WERI-Rb-1 (cell line): ENCODE results near the gene ADCY2.
A peak's percentile ranks its signal among the peaks of the same experiment; 100 is the strongest.

ENCODE experiments used
- DNase-seq: peaks from one replicate; pipeline ENCODE4 v3.0.0-alpha.2; 2020
- H3K27ac ChIP-seq: fragments of 250-450 bp; sonication (Bioruptor Pico); 2 replicates; pipeline ENCODE4 v1.5.1; 2020; ENCODE audit warnings: mild to moderate bottlenecking, moderate library complexity
- H3K27me3 ChIP-seq: fragments of 250-450 bp; sonication (Bioruptor Pico); 2 replicates; pipeline ENCODE4 v1.5.1; 2021; ENCODE audit warnings: mild to moderate bottlenecking, low read depth, moderate library complexity; ENCODE audit not compliant: insufficient read depth, severe bottlenecking
- H3K36me3 ChIP-seq: fragments of 250-450 bp; sonication (Bioruptor Pico); 2 replicates; pipeline ENCODE4 v1.5.1; 2020; ENCODE audit warnings: mild to moderate bottlenecking, moderate library complexity
- H3K4me3 ChIP-seq: 2 replicates; pipeline ENCODE4 v1.5.1; 2011; ENCODE audit warnings: low read depth, mild to moderate bottlenecking, control low read depth, low read length
- H3K9me3 ChIP-seq: fragments of 250-450 bp; sonication (Bioruptor Pico); 2 replicates; pipeline ENCODE4 v1.5.1; 2021; ENCODE audit warnings: mild to moderate bottlenecking, moderate library complexity; ENCODE audit not compliant: severe bottlenecking
- TF ChIP-seq, protein P1 (sequence below): IDR thresholded peaks from 2 replicates; pipeline ENCODE4 v1.5.1; 2011; ENCODE audit warnings: low read depth, mild to moderate bottlenecking, control low read depth, inconsistent platforms, low read length

Gene ADCY2

DNA sequence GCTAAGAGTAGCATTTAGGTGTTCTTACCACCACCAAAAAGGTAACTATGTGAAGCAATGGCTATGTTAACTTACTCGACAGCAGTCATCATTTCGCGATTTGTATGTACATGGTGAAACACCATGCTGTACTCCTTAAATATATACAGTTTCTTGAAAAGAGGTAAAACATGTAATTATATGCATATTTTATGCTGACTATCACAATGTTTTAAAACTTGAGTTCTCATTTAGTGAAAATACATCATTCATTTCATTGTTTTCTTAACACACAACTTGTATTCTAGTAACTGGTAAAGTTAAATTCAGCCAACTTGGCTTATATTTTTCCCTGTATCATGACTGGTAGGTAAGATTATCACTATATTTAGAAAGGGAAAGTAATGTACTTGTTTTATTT lies 189.9 kb downstream of the ADCY2 start:
- TF ChIP-seq, protein P1, sequence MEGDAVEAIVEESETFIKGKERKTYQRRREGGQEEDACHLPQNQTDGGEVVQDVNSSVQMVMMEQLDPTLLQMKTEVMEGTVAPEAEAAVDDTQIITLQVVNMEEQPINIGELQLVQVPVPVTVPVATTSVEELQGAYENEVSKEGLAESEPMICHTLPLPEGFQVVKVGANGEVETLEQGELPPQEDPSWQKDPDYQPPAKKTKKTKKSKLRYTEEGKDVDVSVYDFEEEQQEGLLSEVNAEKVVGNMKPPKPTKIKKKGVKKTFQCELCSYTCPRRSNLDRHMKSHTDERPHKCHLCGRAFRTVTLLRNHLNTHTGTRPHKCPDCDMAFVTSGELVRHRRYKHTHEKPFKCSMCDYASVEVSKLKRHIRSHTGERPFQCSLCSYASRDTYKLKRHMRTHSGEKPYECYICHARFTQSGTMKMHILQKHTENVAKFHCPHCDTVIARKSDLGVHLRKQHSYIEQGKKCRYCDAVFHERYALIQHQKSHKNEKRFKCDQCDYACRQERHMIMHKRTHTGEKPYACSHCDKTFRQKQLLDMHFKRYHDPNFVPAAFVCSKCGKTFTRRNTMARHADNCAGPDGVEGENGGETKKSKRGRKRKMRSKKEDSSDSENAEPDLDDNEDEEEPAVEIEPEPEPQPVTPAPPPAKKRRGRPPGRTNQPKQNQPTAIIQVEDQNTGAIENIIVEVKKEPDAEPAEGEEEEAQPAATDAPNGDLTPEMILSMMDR = no peak

DNA sequence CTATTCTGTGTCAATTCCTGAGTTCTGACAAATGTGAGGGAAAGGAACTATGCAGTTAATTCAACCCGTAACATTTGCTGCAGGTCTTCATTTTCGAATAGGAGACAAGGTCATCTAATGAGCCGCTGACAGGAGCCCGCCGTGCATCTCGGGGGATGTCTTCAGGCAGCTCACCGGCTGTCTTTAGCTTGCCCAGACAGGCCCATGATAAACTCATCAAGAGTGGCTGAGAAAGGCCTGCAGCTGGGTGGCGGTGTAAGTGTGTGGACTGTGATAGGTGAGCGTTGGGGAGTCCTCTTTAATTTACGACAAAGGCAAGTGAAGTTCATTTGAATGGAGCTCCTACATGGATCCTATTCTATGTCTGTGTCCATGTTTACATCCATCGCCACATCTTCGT lies 190.5 kb downstream of the ADCY2 start:
- Histone ChIP-seq H3K27me3 (no peaks in the 10 kb centered on the region), H3K9me3 (no peaks in the 10 kb centered on the region), H3K27ac (no peak overlapping the region), H3K4me3 (no peak overlapping the region), H3K36me3 (no peaks in the 10 kb centered on the region; the same call in 1 of the 2 replicates)
- TF ChIP-seq, protein P1 = no peak
- peak; percentile 16 for DNase-seq

More for the DNA sequence above, 189.9 kb downstream of the ADCY2 start:
- Histone ChIP-seq H3K27ac (no peak overlapping the region), H3K27me3 (no peaks in the 10 kb centered on the region), H3K4me3 (no peak overlapping the region), H3K36me3 (no peaks in the 10 kb centered on the region; the same call in 1 of the 2 replicates), H3K9me3 (no peaks in the 10 kb centered on the region)
- DNase-seq = no peak

DNA sequence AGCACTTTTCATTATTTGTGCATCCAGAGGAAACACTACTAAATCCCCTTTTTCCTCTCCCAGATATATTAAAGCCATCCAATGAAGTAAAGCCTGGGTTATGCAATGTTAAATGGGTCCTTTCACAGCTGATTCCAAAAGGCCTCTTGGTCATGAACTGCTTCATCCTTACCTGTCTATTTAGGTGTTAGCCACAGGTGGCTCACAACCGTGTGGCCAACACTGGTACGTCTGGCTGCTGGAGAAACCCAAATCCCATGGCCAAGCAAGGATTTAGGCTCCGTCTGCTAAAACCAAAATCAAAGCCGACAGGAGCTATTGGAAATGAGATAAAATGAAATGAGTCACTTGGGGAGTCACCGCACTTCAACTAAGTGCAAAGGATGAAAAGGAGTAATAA lies 193.9 kb downstream of the ADCY2 start:
- H3K4me3 ChIP-seq = no peak overlapping the region
- no peaks in the 10 kb centered on the region for H3K9me3 ChIP-seq
- no peaks in the 10 kb centered on the region; the same call in 1 of the 2 replicates for H3K36me3 ChIP-seq
- H3K27me3 ChIP-seq = no peaks in the 10 kb centered on the region
- TF ChIP-seq, protein P1 = no peak
- no peak for DNase-seq
- H3K27ac ChIP-seq = no peak overlapping the region

DNA sequence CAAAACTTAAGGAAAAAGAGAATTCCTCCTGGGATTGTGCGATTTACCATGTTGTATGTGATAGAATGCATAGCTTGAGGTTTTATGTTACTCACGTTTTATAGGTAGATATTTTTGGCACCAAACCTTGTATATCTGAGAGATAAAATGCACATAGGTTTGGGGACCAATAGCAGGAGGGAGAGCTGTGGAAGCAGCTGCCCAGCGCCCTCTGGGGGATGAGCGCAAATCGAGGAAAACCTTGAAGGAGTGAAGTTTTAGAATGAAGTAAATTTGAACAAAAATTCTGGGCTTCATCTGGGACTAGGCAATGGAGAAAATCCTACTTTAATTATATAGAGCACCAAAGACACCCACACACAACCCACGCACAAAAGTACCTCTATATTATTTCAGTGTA lies 197.0 kb downstream of the ADCY2 start:
- Histone ChIP-seq H3K9me3 (no peaks in the 10 kb centered on the region), H3K36me3 (no peaks in the 10 kb centered on the region), H3K27ac (no peak overlapping the region), H3K27me3 (no peaks in the 10 kb centered on the region), H3K4me3 (no peak overlapping the region)
- TF ChIP-seq, protein P1 = peak; percentile 70
- peak; percentile 53 for DNase-seq

DNA sequence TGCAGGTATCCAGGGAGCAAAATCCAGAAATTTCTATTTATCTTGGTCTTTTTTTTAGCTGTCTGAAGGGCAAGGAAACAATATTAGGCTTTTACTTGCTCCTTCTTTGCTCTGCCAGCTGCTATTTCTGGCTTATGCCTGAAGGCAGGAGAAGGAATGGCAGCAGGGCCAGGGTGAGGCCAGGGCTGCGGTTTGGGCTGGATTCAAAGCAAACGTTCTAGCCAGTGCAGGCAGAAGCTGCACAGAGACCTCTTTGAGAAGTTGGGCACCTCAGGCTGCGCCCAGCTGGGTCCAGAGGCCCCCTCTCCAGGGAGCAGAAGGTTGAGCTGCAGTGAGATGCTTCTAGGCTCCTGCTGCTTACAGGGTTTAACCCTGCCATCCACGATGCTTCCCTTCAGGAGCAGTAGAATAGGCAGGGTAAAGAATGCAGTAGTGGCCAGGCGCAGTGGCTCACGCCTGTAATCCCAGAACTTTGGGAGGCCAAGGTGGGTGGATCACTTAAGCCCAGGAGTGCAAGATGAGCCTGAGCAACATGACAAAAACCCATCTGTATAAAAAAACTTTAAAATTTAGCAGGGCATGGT lies 201.2 kb downstream of the ADCY2 start:
- no peaks in the 10 kb centered on the region for H3K27me3 ChIP-seq
- H3K9me3 ChIP-seq = no peaks in the 10 kb centered on the region
- TF ChIP-seq, protein P1 = no peak
- no peak for DNase-seq
- no peak overlapping the region for H3K27ac ChIP-seq
- H3K36me3 ChIP-seq = peaks cover 2% of the 10 kb centered on the region; the same call in 1 of the 2 replicates
- H3K4me3 ChIP-seq = no peak overlapping the region
